Subcutaneous adipose tissue (tissue), 4 donors: ENCODE data around the gene RNF150. TPM values are rescaled to one million over a fixed set of nuclear protein-coding genes. Genes with fewer than 3 reads are reported as not detected.

ENCODE experiments used
- total RNA-seq, 4 donors: library from RNA; depleted of rRNA; stranded (reverse); fragments of >200 nt; gene quantifications; one replicate each; pipeline ENCODE4 v1.1.0, GENCODE V29; 2016
- TF ChIP-seq, protein P1 (sequence below): fragments of 450-650 bp; IDR thresholded peaks from one replicate; pipeline ENCODE4 v1.5.1; 2016; ENCODE audit warnings: low read depth, mild to moderate bottlenecking, control low read depth, antibody characterized with exemption, moderate library complexity

RNF150 gene
- total RNA-seq, 4 donors from 2014 or later = 8.6 to 44.8 (median 22.6) TPM

DNA sequence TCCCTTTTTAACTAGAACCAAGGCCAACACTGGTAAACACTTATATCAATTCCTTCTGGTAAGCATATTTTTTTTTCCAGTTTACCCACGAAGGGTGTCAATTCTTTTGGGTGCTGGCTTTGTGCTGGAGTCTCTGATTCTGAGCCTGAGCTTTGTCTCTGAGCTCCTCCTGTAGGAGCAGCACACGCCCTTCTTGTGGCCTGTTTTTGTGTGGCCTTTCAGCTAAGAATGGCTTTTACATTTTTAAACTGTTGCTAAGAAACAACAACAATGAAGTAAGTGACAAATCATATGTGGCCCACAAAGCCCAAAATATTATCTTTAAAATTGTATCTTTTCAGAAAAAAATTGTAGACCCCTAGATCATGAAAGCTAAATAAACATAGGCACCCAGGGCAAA is 279.1 kb downstream of the RNF150 start:
- TF ChIP-seq, protein P1, sequence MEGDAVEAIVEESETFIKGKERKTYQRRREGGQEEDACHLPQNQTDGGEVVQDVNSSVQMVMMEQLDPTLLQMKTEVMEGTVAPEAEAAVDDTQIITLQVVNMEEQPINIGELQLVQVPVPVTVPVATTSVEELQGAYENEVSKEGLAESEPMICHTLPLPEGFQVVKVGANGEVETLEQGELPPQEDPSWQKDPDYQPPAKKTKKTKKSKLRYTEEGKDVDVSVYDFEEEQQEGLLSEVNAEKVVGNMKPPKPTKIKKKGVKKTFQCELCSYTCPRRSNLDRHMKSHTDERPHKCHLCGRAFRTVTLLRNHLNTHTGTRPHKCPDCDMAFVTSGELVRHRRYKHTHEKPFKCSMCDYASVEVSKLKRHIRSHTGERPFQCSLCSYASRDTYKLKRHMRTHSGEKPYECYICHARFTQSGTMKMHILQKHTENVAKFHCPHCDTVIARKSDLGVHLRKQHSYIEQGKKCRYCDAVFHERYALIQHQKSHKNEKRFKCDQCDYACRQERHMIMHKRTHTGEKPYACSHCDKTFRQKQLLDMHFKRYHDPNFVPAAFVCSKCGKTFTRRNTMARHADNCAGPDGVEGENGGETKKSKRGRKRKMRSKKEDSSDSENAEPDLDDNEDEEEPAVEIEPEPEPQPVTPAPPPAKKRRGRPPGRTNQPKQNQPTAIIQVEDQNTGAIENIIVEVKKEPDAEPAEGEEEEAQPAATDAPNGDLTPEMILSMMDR = no peak

DNA sequence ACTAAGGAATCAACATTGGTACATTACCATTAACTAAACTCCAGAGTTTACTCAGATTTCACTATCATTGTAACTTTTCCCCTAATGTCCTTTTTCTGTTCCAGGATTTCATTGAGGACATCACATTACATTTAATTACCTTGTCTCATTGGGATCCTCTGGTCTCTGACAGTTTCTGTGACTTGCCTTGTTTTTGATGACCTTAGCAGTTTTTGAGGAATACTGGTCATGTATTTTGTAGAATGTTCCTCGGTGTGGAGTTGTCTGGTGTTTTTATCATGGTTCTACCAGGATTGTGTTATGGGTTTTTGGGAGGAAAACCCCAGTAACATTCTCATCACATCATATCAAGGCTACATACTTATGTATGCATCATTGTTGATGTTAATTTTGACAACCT is 281.5 kb downstream of the RNF150 start:
- TF ChIP-seq, protein P1 = no peak

DNA sequence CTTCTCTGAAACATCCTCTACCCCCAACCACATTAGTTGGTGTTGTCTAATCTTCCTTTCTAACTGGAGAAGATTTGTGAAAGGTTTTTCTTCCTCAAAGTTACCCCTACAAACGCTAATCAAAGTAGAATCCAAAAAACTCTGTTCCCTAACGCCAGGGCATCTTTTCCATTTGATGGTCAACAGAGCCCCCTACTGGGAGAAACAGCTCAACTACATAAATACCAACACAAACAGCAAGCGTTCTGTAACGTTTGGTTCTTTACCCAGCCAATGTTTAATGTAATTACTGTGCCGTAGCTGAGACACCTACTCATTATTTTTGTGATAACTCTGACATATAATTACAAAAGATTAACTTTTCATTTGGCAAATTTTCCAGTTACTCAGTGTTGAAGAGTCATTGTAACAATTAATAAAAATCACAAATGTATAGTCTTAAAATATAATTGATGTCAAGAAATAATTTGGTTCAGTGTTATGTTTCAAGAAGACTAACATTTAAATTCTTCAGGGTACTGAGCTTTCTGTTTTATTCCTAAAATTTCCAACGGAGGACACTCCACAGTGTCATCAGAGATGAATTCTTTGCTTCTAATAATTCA is 282.1 kb downstream of the RNF150 start:
- TF ChIP-seq, protein P1 = no peak

DNA sequence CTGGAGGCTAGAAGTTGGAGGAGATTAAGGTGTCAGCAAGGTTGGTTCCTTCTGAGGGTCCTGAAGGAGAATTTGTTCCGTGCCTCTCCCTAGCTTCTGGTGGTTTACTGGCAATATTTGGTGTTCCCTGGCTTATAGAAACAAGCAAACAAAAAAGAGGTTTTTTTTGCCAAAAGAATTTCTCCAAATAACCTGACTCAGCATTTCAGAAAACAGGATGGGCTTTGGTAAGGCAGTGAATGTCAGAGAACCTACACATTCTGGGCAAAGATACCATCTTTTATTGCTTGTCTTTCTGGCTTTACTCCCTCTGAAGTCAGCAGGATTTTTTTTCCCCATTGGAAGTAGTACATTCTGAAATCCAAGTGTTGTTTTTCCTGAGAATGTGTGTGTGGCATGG is 283.7 kb downstream of the RNF150 start:
- TF ChIP-seq, protein P1 = no peak

DNA sequence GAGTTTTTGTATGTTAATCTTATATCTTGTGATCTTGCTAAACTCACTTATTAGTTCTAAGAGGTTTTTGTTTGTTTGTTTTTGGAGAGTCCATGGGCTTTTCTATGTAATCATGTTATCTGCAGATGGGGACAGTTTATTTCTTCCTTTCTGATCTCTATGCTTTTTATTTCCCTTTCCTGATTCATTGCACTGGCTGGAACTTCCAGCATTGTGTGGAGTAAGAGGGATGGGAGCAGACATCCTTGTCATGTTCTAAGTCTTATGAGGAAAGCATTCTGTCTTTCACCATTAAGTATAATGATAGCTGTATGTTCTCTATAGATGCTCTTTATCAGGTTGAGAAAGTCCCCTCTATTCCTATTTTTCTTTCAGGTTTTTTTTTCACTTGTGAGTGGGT is 286.5 kb downstream of the RNF150 start:
- TF ChIP-seq, protein P1 = no peak

DNA sequence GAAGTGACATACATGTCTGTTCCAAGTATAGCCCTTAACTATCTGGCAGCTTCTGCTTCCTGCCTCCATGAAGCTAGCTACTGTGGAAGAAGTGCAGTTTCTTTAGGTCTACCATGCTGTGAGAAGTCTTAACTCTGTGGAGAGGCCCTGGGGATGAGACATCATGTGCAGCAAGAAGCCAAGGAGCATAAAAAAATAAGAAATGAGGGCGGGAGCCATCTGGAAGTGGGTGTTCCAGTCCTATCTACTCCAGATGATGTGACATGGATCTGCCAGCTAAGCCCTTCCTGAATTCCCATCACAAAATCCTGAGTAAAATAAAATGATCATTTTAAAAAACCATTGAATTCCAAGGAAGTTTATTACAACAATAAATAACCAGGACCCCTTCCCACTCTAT is 289.2 kb downstream of the RNF150 start:
- TF ChIP-seq, protein P1 = no peak

DNA sequence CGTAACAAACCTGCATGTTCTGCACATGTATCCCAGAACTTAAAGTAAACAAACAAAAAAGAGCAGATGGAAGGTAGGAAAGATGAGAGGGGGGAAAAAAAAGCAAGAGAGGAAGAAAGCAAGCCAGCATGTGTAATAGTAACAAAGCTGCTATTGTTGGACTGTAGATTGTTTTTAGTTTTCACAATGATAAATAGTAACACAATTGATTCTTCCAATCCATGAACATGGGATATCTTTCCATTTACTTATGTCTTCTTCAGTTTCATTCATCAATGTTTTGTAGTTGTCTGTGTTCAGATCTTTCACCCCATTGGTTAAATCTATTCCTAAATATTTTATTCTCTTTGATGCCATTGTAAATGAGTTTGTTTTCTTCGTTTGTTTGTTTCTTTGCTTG is 292.1 kb downstream of the RNF150 start:
- TF ChIP-seq, protein P1 = no peak
